Endodermal cell (in vitro differentiated cells): ENCODE measurements around the gene WHRN. TPM values are rescaled to one million over a fixed set of nuclear protein-coding genes. Genes with fewer than 3 reads are reported as not detected.
A peak's percentile ranks its signal among the peaks of the same experiment; 100 is the strongest.

ENCODE experiments used
- DNase-seq: peaks from one replicate; pipeline ENCODE4 v3.0.0-alpha.2; 2017
- H3K27ac ChIP-seq: 2 replicates; pipeline ENCODE4 v1.5.1; 2013; ENCODE audit warnings: mild to moderate bottlenecking, low read depth, low read length, moderate library complexity
- H3K27me3 ChIP-seq: 2 replicates; pipeline ENCODE4 v1.6.1; 2013; ENCODE audit warnings: mild to moderate bottlenecking, low read length, moderate library complexity; ENCODE audit not compliant: insufficient read depth, control insufficient read depth, poor library complexity, severe bottlenecking
- H3K36me3 ChIP-seq: 2 replicates; pipeline ENCODE4 v1.7.0; 2013; ENCODE audit warnings: mild to moderate bottlenecking, low read length, moderate library complexity; ENCODE audit not compliant: control insufficient read depth, insufficient read depth
- H3K4me1 ChIP-seq: one replicate; pipeline ENCODE4 v1.7.0; 2013; ENCODE audit warnings: low read length; ENCODE audit not compliant: control insufficient read depth, insufficient read depth
- H3K4me3 ChIP-seq: 2 replicates; pipeline ENCODE4 v1.5.1; 2013; ENCODE audit warnings: mild to moderate bottlenecking, low read length, moderate library complexity
- H3K9ac ChIP-seq: 2 replicates; pipeline ENCODE4 v1.6.1; 2013; ENCODE audit warnings: mild to moderate bottlenecking, low read length, moderate library complexity; ENCODE audit not compliant: poor library complexity, severe bottlenecking; ENCODE audit errors: extremely low read depth
- H3K9me3 ChIP-seq: 2 replicates; pipeline ENCODE4 v1.6.1; 2013; ENCODE audit warnings: mild to moderate bottlenecking, low read length, moderate library complexity; ENCODE audit not compliant: control insufficient read depth
- H3K27ac Mint-ChIP-seq: 2 replicates; pipeline ENCODE4 v1.8.0; 2020; ENCODE audit warnings: mixed read lengths
- H3K27me3 Mint-ChIP-seq: 2 replicates; pipeline ENCODE4 v1.8.0; 2021; ENCODE audit warnings: mild to moderate bottlenecking, mixed read lengths; ENCODE audit not compliant: insufficient read depth
- H3K36me3 Mint-ChIP-seq: 2 replicates; pipeline ENCODE4 v1.8.0; 2020; ENCODE audit warnings: low read depth, mixed read lengths
- H3K4me1 Mint-ChIP-seq: 2 replicates; pipeline ENCODE4 v1.8.0; 2020; ENCODE audit warnings: mixed read lengths
- H3K4me3 Mint-ChIP-seq: 2 replicates; pipeline ENCODE4 v1.8.0; 2020; ENCODE audit warnings: mild to moderate bottlenecking, moderate library complexity, mixed read lengths
- H3K9me3 Mint-ChIP-seq: 2 replicates; pipeline ENCODE4 v1.8.0; 2020; ENCODE audit warnings: mild to moderate bottlenecking, mixed read lengths
- WGBS, 2 experiments: methylation state at CpG; one replicate each; pipeline versions ENCODE4 v1.1.5 to v1.1.7; 2013; ENCODE audit warnings: missing lambda C conversion rate in 2 of 2, mixed read lengths in 1 of 2; ENCODE audit not compliant: insufficient coverage in 1 of 2, insufficient read length in 1 of 2; 5-methylcytosine and 5-hydroxymethylcytosine counted together
- total RNA-seq, 2 donors: library from RNA; stranded (reverse); fragmentation: NEBNext Ultra II Directional in 1 of 2; extraction: Animal tissue kit (Norgen Biotek cat#: 25700) in 1 of 2; gene quantifications; 2 replicates in 1 of 2; 3 replicates in 1 of 2; pipeline ENCODE4 v1.2.1, GENCODE V29; 2021
- TF ChIP-seq, protein P1 (sequence below): fragments of 200-600 bp; sonication (generic); conservative IDR thresholded peaks from 2 replicates; pipeline ENCODE4 v1.5.0; 2021; ENCODE audit warnings: antibody characterized with exemption, mild to moderate bottlenecking

Gene WHRN
- total RNA-seq, 2 donors from 2014 or later: 7.0 to 12.8 TPM

DNA sequence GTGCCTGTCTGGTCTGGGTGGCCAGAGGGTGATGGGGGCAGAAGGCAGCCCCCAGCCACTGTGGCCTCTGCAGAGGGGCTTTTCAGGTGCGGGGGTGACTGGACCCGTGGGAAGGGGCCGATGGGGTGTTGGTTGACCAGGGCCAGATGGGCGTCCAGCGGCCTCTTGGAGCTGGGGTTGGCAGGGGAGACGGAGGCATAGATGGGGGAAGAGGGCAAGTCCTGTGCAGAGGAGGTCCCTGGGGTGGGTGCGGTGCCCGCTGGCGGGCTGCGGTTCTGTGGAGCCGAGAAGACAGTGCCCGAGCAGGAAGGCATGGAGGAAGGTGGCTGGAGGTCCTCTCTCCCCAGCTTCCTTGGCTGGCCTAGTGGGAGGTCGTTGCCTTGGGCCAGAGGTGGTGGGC lies 98.8 kb downstream of the WHRN start:
- 90 to 96% methylated on average over 4 to 13 of the region's 13 CpGs for WGBS, 2 experiments
- Mint-ChIP-seq H3K36me3 (no peaks in the 10 kb centered on the region), H3K4me1 (peaks cover 19% of the 10 kb centered on the region), H3K27me3 (no peaks in the 10 kb centered on the region), H3K4me3 (no peak overlapping the region), H3K27ac (no peak overlapping the region), H3K9me3 (no peaks in the 10 kb centered on the region)
- Histone ChIP-seq H3K9me3 (no peaks in the 10 kb centered on the region), H3K4me1 (peaks cover 7% of the 10 kb centered on the region), H3K9ac (no peak overlapping the region), H3K27ac (no peak overlapping the region), H3K27me3 (no peaks in the 10 kb centered on the region), H3K4me3 (no peak overlapping the region), H3K36me3 (no peaks in the 10 kb centered on the region)
- TF ChIP-seq, protein P1, sequence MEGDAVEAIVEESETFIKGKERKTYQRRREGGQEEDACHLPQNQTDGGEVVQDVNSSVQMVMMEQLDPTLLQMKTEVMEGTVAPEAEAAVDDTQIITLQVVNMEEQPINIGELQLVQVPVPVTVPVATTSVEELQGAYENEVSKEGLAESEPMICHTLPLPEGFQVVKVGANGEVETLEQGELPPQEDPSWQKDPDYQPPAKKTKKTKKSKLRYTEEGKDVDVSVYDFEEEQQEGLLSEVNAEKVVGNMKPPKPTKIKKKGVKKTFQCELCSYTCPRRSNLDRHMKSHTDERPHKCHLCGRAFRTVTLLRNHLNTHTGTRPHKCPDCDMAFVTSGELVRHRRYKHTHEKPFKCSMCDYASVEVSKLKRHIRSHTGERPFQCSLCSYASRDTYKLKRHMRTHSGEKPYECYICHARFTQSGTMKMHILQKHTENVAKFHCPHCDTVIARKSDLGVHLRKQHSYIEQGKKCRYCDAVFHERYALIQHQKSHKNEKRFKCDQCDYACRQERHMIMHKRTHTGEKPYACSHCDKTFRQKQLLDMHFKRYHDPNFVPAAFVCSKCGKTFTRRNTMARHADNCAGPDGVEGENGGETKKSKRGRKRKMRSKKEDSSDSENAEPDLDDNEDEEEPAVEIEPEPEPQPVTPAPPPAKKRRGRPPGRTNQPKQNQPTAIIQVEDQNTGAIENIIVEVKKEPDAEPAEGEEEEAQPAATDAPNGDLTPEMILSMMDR: no peak
- no peak for DNase-seq

- Histone ChIP-seq H3K27me3 (no peaks in the 10 kb centered on the region), H3K4me3 (no peak overlapping the region), H3K27ac (no peak overlapping the region), H3K4me1 (peaks cover 7% of the 10 kb centered on the region), H3K9ac (no peak overlapping the region), H3K9me3 (no peaks in the 10 kb centered on the region), H3K36me3 (no peaks in the 10 kb centered on the region)
- Mint-ChIP-seq H3K27ac (no peak overlapping the region), H3K27me3 (no peaks in the 10 kb centered on the region), H3K9me3 (no peaks in the 10 kb centered on the region), H3K4me3 (no peak overlapping the region), H3K36me3 (no peaks in the 10 kb centered on the region), H3K4me1 (peaks cover 19% of the 10 kb centered on the region)
- TF ChIP-seq, protein P1: peak; percentile 95
- peak; percentile 94 for DNase-seq
- 43 to 45% methylated on average over 12 to 15 of the region's 15 CpGs for WGBS, 2 experiments
Observed at GRCh38 chr9:114405294-114406034, 99.8 kb downstream of the WHRN start.

- WGBS, 2 experiments: 67 to 93% methylated on average over 1 to 2 of the region's 2 CpGs
- H3K27ac Mint-ChIP-seq: no peak overlapping the region
- Histone ChIP-seq H3K27me3 (no peaks in the 10 kb centered on the region), H3K36me3 (no peaks in the 10 kb centered on the region), H3K9me3 (no peaks in the 10 kb centered on the region), H3K4me1 (peaks cover 7% of the 10 kb centered on the region), H3K27ac (no peak overlapping the region), H3K9ac (no peak overlapping the region), H3K4me3 (no peak overlapping the region)
- no peak for DNase-seq
- H3K27me3 Mint-ChIP-seq: no peaks in the 10 kb centered on the region
- no peaks in the 10 kb centered on the region for H3K9me3 Mint-ChIP-seq
- H3K4me1 Mint-ChIP-seq: peaks cover 15% of the 10 kb centered on the region
- no peaks in the 10 kb centered on the region for H3K36me3 Mint-ChIP-seq
- H3K4me3 Mint-ChIP-seq: no peak overlapping the region
- TF ChIP-seq, protein P1: no peak
Observed at GRCh38 chr9:114404531-114404930, 100.7 kb downstream of the WHRN start.
